GM12892 (cell line): ENCODE data around the gene NBEA.

Experiments used
- POLR2A ChIP-seq: IDR thresholded peaks from 2 replicates; pipeline ENCODE4 v1.6.1; 2011; ENCODE audit warnings: low read depth, low read length, control low read depth
- POLR2AphosphoS5 ChIP-seq: IDR thresholded peaks from 2 replicates; pipeline ENCODE4 v1.6.1; 2011; ENCODE audit warnings: low read depth, low read length, control low read depth
- TAF1 ChIP-seq: IDR thresholded peaks from 2 replicates; pipeline ENCODE4 v1.6.1; 2011; ENCODE audit warnings: low read depth, mild to moderate bottlenecking, control low read depth, low read length, borderline replicate concordance

GRCh38 chr13:35720690-35721554, 778.9 kb downstream of the NBEA start:
- TF ChIP-seq POLR2A (no peak), TAF1 (no peak), POLR2AphosphoS5 (no peak)
